GM10266 (cell line): Measurements from ENCODE around the gene ACAP1.

Experiments
- DNase-seq: peaks from one replicate; pipeline ENCODE4 v3.0.0; 2012; ENCODE audit errors: extremely low spot score
- TF ChIP-seq, protein P1 (sequence below): IDR thresholded peaks from 2 replicates; pipeline ENCODE4 v1.5.1; 2012; ENCODE audit warnings: mild to moderate bottlenecking, low read depth; ENCODE audit not compliant: control insufficient read depth, insufficient read depth; ENCODE audit errors: missing control alignments

The ACAP1 gene

DNA sequence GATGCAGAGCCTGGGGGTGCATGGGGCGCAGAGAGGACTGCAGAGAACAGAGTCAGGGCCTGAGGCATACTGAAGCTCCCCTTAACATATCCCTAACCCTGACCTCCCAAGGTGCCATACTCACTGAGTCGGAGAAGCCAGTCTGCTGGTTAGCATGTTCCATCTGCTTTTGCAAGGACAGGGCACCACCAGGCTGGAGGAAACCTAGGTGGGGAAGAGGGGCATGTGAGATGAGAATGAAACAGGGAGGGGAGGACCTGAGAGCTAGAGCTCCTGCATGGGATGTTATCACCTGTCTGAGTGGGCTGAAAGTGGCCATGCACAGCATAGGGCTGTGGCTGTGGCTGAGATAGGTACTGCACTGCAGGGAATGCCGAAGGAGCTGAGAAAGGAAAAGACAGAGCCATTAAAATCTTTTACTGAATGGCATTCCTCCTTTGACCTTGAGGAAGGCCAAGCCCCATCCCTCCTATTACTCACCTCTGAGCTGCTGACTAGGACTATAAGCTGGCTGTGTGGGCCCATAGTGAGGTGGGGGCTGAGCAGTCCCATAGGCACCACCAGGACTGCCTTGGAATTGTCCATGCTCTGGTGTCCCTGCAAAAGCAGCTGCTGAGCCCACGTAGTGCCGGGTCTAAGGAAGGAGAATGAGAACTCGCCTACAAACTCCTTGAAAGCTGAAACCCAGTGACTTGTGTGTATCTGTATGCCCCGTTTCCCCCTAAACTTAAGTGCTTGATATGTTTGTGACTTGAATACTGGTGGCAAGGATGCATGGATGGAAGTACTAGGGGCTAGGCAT is 23.0 kb upstream of the ACAP1 start:
- DNase-seq = peak; percentile 24
- TF ChIP-seq, protein P1, sequence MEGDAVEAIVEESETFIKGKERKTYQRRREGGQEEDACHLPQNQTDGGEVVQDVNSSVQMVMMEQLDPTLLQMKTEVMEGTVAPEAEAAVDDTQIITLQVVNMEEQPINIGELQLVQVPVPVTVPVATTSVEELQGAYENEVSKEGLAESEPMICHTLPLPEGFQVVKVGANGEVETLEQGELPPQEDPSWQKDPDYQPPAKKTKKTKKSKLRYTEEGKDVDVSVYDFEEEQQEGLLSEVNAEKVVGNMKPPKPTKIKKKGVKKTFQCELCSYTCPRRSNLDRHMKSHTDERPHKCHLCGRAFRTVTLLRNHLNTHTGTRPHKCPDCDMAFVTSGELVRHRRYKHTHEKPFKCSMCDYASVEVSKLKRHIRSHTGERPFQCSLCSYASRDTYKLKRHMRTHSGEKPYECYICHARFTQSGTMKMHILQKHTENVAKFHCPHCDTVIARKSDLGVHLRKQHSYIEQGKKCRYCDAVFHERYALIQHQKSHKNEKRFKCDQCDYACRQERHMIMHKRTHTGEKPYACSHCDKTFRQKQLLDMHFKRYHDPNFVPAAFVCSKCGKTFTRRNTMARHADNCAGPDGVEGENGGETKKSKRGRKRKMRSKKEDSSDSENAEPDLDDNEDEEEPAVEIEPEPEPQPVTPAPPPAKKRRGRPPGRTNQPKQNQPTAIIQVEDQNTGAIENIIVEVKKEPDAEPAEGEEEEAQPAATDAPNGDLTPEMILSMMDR = no peak

DNA sequence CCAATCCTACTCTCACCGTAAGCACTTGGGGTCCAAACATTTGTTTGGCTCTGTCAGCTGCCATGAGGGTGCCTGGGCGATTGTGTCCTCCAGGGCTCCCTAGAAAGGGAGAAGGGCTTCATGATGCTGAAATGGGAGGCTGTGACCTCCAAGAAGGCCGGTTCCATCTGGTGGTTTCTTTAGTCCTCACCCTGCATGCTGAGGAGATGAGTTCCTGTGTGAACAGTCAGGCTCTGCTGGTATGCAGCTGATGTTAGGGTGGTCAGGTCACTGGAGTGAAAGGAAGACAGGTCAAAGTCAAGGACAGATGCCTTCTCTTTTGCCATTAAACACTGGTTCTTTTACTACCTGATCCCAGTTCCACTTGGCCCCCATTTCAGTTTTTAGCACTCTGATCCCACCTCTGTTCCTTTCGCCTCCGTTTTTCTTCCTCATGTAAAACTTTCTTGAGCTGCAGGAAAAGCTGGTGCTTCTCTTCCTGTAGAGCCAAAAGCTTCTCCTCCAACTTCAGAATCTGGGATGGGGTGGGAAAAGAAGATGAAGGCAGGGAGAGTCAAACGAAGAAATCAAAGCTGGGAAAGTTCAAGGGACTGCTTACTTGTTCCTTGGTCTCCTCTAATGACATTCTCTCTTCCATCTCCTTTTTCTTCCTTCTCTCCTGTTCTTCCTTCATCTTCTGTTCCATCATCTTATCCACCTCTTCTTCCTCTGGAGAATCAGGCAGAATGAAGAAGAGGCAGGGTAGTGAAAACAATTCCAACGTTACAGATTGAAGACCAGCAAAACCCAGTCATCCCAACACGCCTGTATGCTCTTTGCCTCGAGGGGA is 22.2 kb upstream of the ACAP1 start:
- TF ChIP-seq, protein P1 = no peak

DNA sequence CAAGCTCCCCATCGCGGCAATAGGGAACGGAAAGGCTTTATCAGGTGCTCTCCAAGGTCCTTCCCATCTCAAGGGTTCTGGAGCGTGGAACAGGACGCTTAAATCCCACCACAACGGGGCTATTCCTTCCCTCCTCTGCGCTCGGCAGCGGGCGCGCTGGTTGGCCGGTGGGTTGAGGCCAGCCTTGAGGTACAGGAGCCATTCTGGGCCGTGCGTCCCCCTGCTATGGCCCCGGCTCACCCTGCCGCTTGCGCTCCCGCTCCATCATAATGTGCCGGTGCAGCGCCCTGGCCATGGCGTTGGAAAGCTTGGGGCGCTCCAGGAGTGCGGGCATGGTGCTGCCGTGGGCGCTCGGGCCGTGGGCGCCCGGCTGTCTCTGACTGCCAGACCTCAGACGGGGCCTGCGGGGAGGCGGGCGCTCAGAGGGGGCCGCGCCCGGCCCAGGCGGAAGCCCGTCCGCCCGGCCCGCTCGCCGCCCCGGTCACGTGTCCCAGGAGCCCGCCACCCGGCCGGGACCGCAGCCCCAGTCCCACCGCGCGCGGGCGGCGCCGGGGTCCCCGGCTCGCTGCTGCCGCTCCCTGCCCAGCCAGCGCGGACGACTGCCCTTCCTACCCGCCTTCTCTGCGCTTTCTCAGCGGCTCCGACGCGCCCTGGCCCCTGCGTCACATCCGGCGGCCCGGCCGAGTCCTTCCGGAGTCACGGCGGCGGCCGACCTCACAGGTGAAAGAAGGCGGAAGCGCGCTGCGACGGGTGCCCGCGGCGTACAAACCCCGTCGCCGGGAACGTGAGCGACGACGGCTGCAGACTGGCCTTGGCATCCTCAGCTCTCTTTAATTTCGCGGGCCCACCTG is 21.4 kb upstream of the ACAP1 start, which contains the start of gene GPS2:
Gene GPS2 (minus strand): TSS at position 642 of the 851 bp plus-strand sequence. CDS start 308 bp downstream, at position 334.
- DNase-seq = peak; percentile 96
- TF ChIP-seq, protein P1 = no peak

More for the DNA sequence above, 22.2 kb upstream of the ACAP1 start:
- DNase-seq = peak; percentile 23

DNA sequence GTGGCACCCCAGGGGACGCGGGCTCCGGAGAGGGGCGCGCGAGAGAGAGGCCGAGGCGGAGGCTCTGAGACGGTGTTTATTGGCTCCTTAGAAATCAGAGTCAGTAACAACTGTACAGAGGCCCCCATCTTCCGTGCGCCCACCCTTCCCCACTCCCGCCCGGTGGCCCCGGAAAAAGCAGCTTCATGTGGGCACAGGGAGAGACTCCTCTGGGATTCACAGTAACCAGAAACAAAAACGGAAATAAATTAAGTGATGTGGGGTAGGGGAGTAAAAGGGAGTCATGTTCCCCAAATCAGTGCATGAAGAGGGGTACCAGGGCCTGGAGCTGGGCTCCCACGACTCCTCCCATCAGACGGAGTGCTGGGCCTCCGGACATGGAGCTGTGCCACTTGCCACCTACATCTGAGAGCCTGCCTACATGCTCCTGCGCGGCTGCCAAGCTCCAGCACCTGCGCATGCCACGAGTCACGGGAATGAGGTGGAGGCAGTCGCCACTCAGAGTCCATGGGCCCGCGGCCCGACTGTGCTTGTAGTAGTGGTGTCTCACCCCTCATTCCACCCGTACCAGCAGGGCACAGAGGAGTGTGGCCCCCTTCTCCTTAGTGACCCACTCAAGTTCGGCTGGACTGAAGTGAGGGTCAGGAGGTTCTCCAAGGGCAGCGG is 20.6 kb upstream of the ACAP1 start:
- TF ChIP-seq, protein P1 = no peak
- no peak for DNase-seq

DNA sequence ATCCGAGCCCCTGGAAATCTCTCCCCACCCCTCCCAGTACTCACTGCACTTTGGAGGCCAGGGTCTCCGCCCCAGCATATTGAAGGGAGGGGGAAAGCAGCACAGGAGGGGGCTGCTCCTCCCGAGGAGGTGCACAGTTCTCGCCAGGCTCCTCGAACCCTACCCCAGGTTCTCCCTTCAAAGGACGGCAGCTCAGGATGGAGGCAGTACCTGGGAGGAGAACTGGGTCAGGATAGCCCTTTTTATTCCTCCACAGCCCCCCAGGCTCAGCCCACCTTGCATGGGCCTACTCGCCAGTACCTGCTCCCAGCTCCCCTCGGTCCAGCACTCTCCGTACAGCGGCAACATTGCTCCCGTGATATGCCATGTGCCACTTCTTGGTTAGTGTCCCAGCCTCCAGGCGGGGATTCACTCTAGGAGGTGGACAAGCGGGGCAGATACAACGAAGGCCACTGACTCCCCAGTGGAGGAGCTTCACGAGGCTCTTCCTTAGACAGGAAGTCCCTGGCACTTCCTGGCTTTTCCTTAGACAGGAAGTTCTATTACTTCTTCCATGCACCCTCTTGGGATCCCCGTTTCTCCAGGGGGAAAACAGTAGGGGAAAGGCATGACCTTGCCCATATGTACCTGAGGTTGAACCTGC is 19.0 kb upstream of the ACAP1 start:
- TF ChIP-seq, protein P1 = no peak
- DNase-seq = no peak
